ENCODE measurements around the gene SCAPER.
A peak's percentile ranks its signal among the peaks of the same experiment; 100 is the strongest.
"Not testable (repeated sequence)": the region's sequence is repeated elsewhere in the genome, so short reads cannot be mapped to it uniquely, and the experiment has no call there.

SCAPER gene

GRCh38 chr15:76303909-76304308, 601.2 kb downstream of the SCAPER start:
- Histone ChIP-seq H4K20me1 (ENCODE audit: insufficient read depth, low read length) (peaks cover 91% of the 10 kb centered on the region), H3K9me3 (ENCODE audit: insufficient read depth, low read length) (no peaks in the 10 kb centered on the region), H3K4me2 (ENCODE audit: low read length) (no peak overlapping the region)

GRCh38 chr15:76299786-76300185, 605.4 kb downstream of the SCAPER start:
- H3K9me3 ChIP-seq (ENCODE audit: insufficient read depth, low read length) = no peaks in the 10 kb centered on the region
- no peak overlapping the region for H2AFZ ChIP-seq (ENCODE audit: low read depth, low read length)
- H3K27ac ChIP-seq (ENCODE audit: low read length) = no peak overlapping the region
- no peak overlapping the region for H3K9ac ChIP-seq (ENCODE audit: low read length)
- no peak for TF ChIP-seq EZH2phosphoT487 (IDR thresholded peaks at IDR 0.05; ENCODE audit: low read depth)
- TF ChIP-seq CTCF (IDR thresholded peaks at IDR 0.05; ENCODE audit: low read depth, low read length) = no peak
- H3K4me3 ChIP-seq (ENCODE audit: low read length) = no peak overlapping the region
- no peak overlapping the region for H3K4me2 ChIP-seq (ENCODE audit: low read length)
- H3K27me3 ChIP-seq (ENCODE audit: low read depth, low read length) = no peaks in the 10 kb centered on the region
- peaks cover 16% of the 10 kb centered on the region for H3K36me3 ChIP-seq (replicated peaks; ENCODE audit: low read depth, low read length)
- peaks cover 87% of the 10 kb centered on the region for H4K20me1 ChIP-seq (ENCODE audit: insufficient read depth, low read length)
- peaks cover 21% of the 10 kb centered on the region for H3K4me1 ChIP-seq (ENCODE audit: low read length)
- peaks cover 97% of the 10 kb centered on the region for H3K79me2 ChIP-seq (ENCODE audit: low read length)

More at GRCh38 chr15:76303909-76304308, 601.2 kb downstream of the SCAPER start:
- TF ChIP-seq EZH2phosphoT487 (IDR thresholded peaks at IDR 0.05; ENCODE audit: low read depth) (no peak), CTCF (IDR thresholded peaks at IDR 0.05; ENCODE audit: low read depth, low read length) (no peak)
- no peak overlapping the region for H3K9ac ChIP-seq (ENCODE audit: low read length)
- no peaks in the 10 kb centered on the region for H3K27me3 ChIP-seq (ENCODE audit: low read depth, low read length)
- H3K4me3 ChIP-seq (ENCODE audit: low read length) = no peak overlapping the region
- H3K79me2 ChIP-seq (ENCODE audit: low read length) = peaks cover 100% of the 10 kb centered on the region
- H3K4me1 ChIP-seq (ENCODE audit: low read length) = peaks cover 16% of the 10 kb centered on the region
- peaks cover 19% of the 10 kb centered on the region for H3K36me3 ChIP-seq (replicated peaks; ENCODE audit: low read depth, low read length)
- H3K27ac ChIP-seq (ENCODE audit: low read length) = no peak overlapping the region
- no peak overlapping the region for H2AFZ ChIP-seq (ENCODE audit: low read depth, low read length)

- H4K20me1 ChIP-seq (ENCODE audit: insufficient read depth, low read length) = peaks cover 90% of the 10 kb centered on the region
Observed at GRCh38 chr15:76298986-76299385, 606.2 kb downstream of the SCAPER start.

GRCh38 chr15:76297951-76298350, 607.2 kb downstream of the SCAPER start:
- peaks cover 86% of the 10 kb centered on the region for H4K20me1 ChIP-seq (ENCODE audit: insufficient read depth, low read length)
- peaks cover 29% of the 10 kb centered on the region for H3K4me1 ChIP-seq (ENCODE audit: low read length)
- peaks cover 97% of the 10 kb centered on the region for H3K79me2 ChIP-seq (ENCODE audit: low read length)
- not testable (repeated sequence) for H3K9me3 ChIP-seq (ENCODE audit: insufficient read depth, low read length); H3K4me2 ChIP-seq (ENCODE audit: low read length); H3K27me3 ChIP-seq (ENCODE audit: low read depth, low read length); H3K9ac ChIP-seq (ENCODE audit: low read length); H2AFZ ChIP-seq (ENCODE audit: low read depth, low read length); H3K27ac ChIP-seq (ENCODE audit: low read length); H3K4me3 ChIP-seq (ENCODE audit: low read length)
- peaks cover 13% of the 10 kb centered on the region for H3K36me3 ChIP-seq (replicated peaks; ENCODE audit: low read depth, low read length)

More at GRCh38 chr15:76298986-76299385, 606.2 kb downstream of the SCAPER start:
- Histone ChIP-seq H3K4me3 (ENCODE audit: low read length) (no peak overlapping the region), H3K36me3 (replicated peaks; ENCODE audit: low read depth, low read length) (peaks cover 11% of the 10 kb centered on the region), H3K4me1 (ENCODE audit: low read length) (peaks cover 21% of the 10 kb centered on the region), H3K27me3 (ENCODE audit: low read depth, low read length) (no peaks in the 10 kb centered on the region), H3K4me2 (ENCODE audit: low read length) (peak overlapping the region; percentile 5; the same call in 1 of the 2 replicates), H3K27ac (ENCODE audit: low read length) (no peak overlapping the region), H3K79me2 (ENCODE audit: low read length) (peaks cover 97% of the 10 kb centered on the region), H3K9ac (ENCODE audit: low read length) (no peak overlapping the region), H2AFZ (ENCODE audit: low read depth, low read length) (no peak overlapping the region), H3K9me3 (ENCODE audit: insufficient read depth, low read length) (no peaks in the 10 kb centered on the region)
- TF ChIP-seq EZH2phosphoT487 (IDR thresholded peaks at IDR 0.05; ENCODE audit: low read depth) = no peak
- no peak for TF ChIP-seq CTCF (IDR thresholded peaks at IDR 0.05; ENCODE audit: low read depth, low read length)

Measured in OCI-LY3 (cell line).